Effector CD8-positive, alpha-beta T cell (primary cell): ENCODE measurements around the gene ST3GAL2.
"Not testable (repeated sequence)": the region's sequence is repeated elsewhere in the genome, so short reads cannot be mapped to it uniquely, and the experiment has no call there.

ENCODE experiments used
- DNase-seq: peaks from one replicate; lab custom pipeline; 2025; lab: John Stamatoyannopoulos, UW

Gene ST3GAL2

GRCh38 chr16:70386289-70386986 lies 52.5 kb downstream of the ST3GAL2 start:
- DNase-seq: not testable (repeated sequence)

- no peak for DNase-seq
Observed at GRCh38 chr16:70383421-70383960, 55.4 kb downstream of the ST3GAL2 start.

GRCh38 chr16:70381604-70382342 lies 57.1 kb downstream of the ST3GAL2 start:
- DNase-seq: no peak

GRCh38 chr16:70380919-70381603 lies 57.8 kb downstream of the ST3GAL2 start:
- DNase-seq: peak; percentile 92

GRCh38 chr16:70380248-70380918 lies 58.5 kb downstream of the ST3GAL2 start:
- peak; percentile 34 for DNase-seq

GRCh38 chr16:70378869-70379493 lies 59.9 kb downstream of the ST3GAL2 start:
- no peak for DNase-seq

- no peak for DNase-seq
Observed at GRCh38 chr16:70377782-70378181, 61.1 kb downstream of the ST3GAL2 start.

GRCh38 chr16:70375636-70376611 lies 63.0 kb downstream of the ST3GAL2 start:
- DNase-seq: no peak

- DNase-seq: no peak
Observed at GRCh38 chr16:70374213-70374612, 64.7 kb downstream of the ST3GAL2 start.

GRCh38 chr16:70372921-70373728 lies 65.8 kb downstream of the ST3GAL2 start:
- no peak for DNase-seq

GRCh38 chr16:70370924-70371323 lies 68.0 kb downstream of the ST3GAL2 start:
- no peak for DNase-seq

GRCh38 chr16:70370145-70370544 lies 68.8 kb downstream of the ST3GAL2 start:
- DNase-seq: peak; percentile 2

GRCh38 chr16:70364399-70364798 lies 74.5 kb downstream of the ST3GAL2 start:
- DNase-seq: no peak

GRCh38 chr16:70359552-70359951 lies 79.3 kb downstream of the ST3GAL2 start:
- DNase-seq: no peak

- no peak for DNase-seq
Observed at GRCh38 chr16:70349783-70350182, 89.1 kb downstream of the ST3GAL2 start.

- DNase-seq: no peak
Observed at GRCh38 chr16:70348991-70349390, 89.9 kb downstream of the ST3GAL2 start.

- no peak for DNase-seq
Observed at GRCh38 chr16:70345840-70346239, 93.1 kb downstream of the ST3GAL2 start.

- DNase-seq: no peak
Observed at GRCh38 chr16:70342016-70342415, 96.9 kb downstream of the ST3GAL2 start.

GRCh38 chr16:70341600-70341999 lies 97.3 kb downstream of the ST3GAL2 start:
- DNase-seq: no peak
